GM20431 (cell line): ENCODE measurements around the gene KDM6A.
"Not testable (repeated sequence)": the region's sequence is repeated elsewhere in the genome, so short reads cannot be mapped to it uniquely, and the experiment has no call there.

ENCODE experiments used
- in situ Hi-C: fragments of 300-500 bp; cut with MseI, MboI; formaldehyde crosslinking; loops from one replicate; pipeline ENCODE4 v1.15.0; 2020; ENCODE audit warnings: low sequenced_read_pairs; ENCODE audit not compliant: unreplicated experiment

Gene KDM6A

GRCh38 chrX:44997888-44998287, 124.9 kb downstream of the KDM6A start:
- in situ Hi-C loops: no loop called here

- in situ Hi-C loops: not testable (repeated sequence)
Observed at GRCh38 chrX:44999237-44999636, 126.2 kb downstream of the KDM6A start.

DNA sequence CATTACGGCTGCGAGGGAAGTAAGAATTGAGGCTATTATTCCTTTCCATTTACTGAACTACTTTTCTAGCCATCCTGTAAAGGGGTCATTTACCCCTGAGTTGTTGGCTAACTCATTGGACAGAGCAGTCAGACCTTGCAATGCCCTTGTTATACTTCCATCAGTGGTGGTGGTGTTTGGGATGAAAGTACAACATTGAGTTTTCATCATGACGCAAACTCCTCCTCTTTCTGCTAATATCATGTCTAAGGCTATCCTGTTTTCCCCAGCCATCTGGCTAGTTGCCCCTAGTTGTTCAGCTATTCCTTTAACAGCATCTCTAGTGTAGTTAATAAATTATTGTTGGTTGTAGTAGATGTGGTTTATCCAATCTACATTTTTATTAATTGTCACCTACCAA, 126.9 kb downstream of the KDM6A start:
- in situ Hi-C loops: not testable (repeated sequence)

- in situ Hi-C loops: no loop called here
Observed at GRCh38 chrX:45001048-45001447, 128.1 kb downstream of the KDM6A start.

DNA sequence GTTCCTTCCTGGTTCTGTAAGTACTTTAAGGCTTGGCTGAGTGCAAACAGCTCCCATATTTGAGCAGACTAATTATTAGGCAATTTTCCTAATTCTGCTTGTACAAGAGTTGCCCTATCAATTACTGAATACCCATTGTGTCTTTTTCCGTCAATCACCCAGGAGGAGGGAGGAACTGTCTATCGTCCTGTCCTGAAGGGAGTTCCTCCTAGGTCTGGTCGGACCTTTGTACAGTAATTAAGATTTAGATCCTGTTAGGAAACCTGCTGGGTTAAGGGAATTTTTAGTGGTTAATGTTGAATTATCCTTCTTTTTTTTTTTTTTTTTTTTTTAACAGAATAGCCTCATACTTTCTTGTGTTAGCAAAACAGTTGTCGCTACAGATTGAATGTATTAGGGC, 130.1 kb downstream of the KDM6A start:
- in situ Hi-C loops: no loop called here

- in situ Hi-C loops: no loop called here
Observed at GRCh38 chrX:45006002-45006800, 133.2 kb downstream of the KDM6A start.

GRCh38 chrX:45007598-45007997, 134.6 kb downstream of the KDM6A start:
- in situ Hi-C loops: no loop called here

GRCh38 chrX:45009371-45010000, 136.5 kb downstream of the KDM6A start:
- in situ Hi-C loops: no loop called here

- in situ Hi-C loops: no loop called here
Observed at GRCh38 chrX:45011131-45011530, 138.1 kb downstream of the KDM6A start.

GRCh38 chrX:45011597-45011996, 138.6 kb downstream of the KDM6A start:
- in situ Hi-C loops: no loop called here

- in situ Hi-C loops: no loop called here
Observed at GRCh38 chrX:45017946-45018345, 145.0 kb downstream of the KDM6A start.

GRCh38 chrX:45022150-45022549, 149.2 kb downstream of the KDM6A start:
- in situ Hi-C loops: no loop called here

GRCh38 chrX:45024501-45024900, 151.5 kb downstream of the KDM6A start:
- in situ Hi-C loops: no loop called here

- in situ Hi-C loops: no loop called here
Observed at GRCh38 chrX:45026036-45026435, 153.0 kb downstream of the KDM6A start.

GRCh38 chrX:45031830-45032378, 158.9 kb downstream of the KDM6A start:
- in situ Hi-C loops: no loop called here

GRCh38 chrX:45035071-45035470, 162.1 kb downstream of the KDM6A start:
- in situ Hi-C loops: no loop called here

DNA sequence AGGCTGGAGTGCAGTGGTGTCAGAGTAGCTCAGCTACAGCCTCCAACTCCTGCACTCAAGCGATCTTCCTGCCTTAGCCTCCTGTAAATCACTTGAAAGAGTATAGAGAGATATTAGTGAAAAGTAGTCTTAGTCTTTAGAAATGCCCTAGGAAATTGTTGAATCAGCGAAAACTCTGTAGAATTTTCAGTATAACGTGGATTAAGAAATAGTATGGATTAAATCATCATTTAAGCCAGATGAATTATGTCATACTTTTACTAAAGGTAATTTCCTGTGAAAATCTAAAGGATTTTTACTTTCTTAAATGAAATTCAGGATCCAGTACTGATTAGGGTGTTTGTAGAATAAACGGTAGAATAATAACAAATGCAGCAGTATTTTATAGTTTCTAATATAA, 163.2 kb downstream of the KDM6A start:
- in situ Hi-C loops: no loop called here

- in situ Hi-C loops: not testable (repeated sequence)
Observed at GRCh38 chrX:45040137-45040536, 167.1 kb downstream of the KDM6A start.

DNA sequence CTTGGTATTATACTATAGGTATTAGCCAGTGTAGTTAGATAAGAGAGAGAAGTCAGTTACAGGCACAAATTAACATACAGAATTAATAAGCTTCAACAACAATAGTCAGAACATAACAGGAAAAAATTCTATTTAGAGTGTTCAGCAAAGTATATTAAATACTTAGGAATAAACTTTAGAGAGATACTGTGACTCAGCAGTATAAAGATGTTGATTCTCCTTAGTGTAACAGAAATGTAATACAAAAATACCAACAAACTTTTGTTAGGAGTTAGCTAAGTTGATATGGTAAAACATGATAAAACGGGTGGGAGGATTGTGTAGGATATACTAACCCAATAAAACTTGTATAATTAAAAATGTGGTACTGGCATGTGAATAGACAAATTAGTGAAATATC, 173.4 kb downstream of the KDM6A start:
- in situ Hi-C loops: no loop called here

GRCh38 chrX:45050558-45050957, 177.6 kb downstream of the KDM6A start:
- in situ Hi-C loops: no loop called here

DNA sequence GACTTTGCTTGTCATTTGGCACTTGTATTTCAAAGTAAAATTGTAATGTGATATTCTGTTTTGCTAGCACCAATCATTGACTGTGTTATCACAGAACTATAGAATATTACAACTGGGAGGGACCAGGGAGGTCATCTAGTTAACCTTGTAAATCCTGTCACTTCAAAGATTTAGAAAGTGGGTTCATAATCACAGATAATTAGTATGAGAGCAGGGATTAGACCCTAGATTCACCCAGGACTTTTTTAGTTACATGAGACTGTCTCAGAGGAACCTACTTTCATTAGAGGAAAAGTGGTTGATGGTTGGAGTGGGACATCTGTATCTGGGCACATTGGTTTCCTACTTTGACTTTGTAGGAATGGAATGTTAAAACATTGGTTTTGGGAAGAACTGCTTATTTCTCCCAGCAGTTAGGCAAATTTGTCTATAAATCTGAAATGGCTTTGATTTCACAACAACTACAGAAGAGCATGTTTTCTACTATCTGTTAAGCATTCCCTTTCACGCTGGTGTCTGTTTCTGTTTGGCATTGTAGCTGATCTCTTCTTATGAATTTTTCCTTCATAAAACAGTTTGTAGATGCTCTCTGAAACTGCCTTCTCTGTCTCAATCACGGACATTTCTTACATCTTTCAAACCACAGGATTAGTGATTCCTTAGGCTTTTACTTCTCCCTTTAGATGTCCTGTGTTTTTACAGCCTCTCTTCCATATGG, 183.6 kb downstream of the KDM6A start:
- in situ Hi-C loops: no loop called here
